ENCODE data around the gene NPM3. TPM values are rescaled to one million over a fixed set of nuclear protein-coding genes. Genes with fewer than 3 reads are reported as not detected.

NPM3 gene
- total RNA-seq, 2 donors from 2014 or later = 94.5 to 113 TPM

GRCh38 chr10:101776161-101776817 is 7.0 kb downstream of the NPM3 start:
- H3K4me1 Mint-ChIP-seq (ENCODE audit: low read depth) = peaks cover 40% of the 10 kb centered on the region
- peaks cover 65% of the 10 kb centered on the region for H3K27me3 Mint-ChIP-seq (ENCODE audit: low read depth)
- DNase-seq = no peak
- peaks cover 4 to 6% of the 10 kb centered on the region in 2 donors for H3K36me3 Mint-ChIP-seq (ENCODE audit: insufficient read depth in 2 of 2)
- H3K4me3 Mint-ChIP-seq = peak overlapping the region in 1 of 2 donors; percentile 72
- ATAC-seq (replicated peaks in 1 of 2) = no peak
- no peak overlapping the region for H3K27ac Mint-ChIP-seq
- no peaks in the 10 kb centered on the region for H3K9me3 Mint-ChIP-seq

GRCh38 chr10:101775273-101776160 is 7.7 kb downstream of the NPM3 start, which contains the start of gene FGF8:
FGF8 (minus strand) TSS chr10:101776114; CDS start chr10:101775900, 214 bp downstream.
- Mint-ChIP-seq H3K27me3 (ENCODE audit: low read depth) (peaks cover 68% of the 10 kb centered on the region), H3K27ac (no peak within 1 kb of the TSS), H3K9me3 (no peaks in the 10 kb centered on the region), H3K4me1 (ENCODE audit: low read depth) (peaks cover 33% of the 10 kb centered on the region), H3K4me3 (peak within 1 kb of the TSS; percentile 72 to 79), H3K36me3 (ENCODE audit: insufficient read depth in 2 of 2) (peaks cover 4 to 6% of the 10 kb centered on the region in 2 donors)
- DNase-seq (no peak), ATAC-seq (replicated peaks in 1 of 2) (no peak)

GRCh38 chr10:101774589-101775272 is 8.5 kb downstream of the NPM3 start:
- Mint-ChIP-seq H3K27ac (no peak overlapping the region), H3K27me3 (ENCODE audit: low read depth) (peaks cover 68% of the 10 kb centered on the region), H3K36me3 (ENCODE audit: insufficient read depth in 2 of 2) (peaks cover 4 to 6% of the 10 kb centered on the region in 2 donors), H3K4me3 (peak overlapping the region; percentile 58 to 62), H3K4me1 (ENCODE audit: low read depth) (peaks cover 25% of the 10 kb centered on the region), H3K9me3 (no peaks in the 10 kb centered on the region)
- ATAC-seq (replicated peaks in 1 of 2) (peak in 1 of 2 donors; percentile 14), DNase-seq (no peak)

DNA sequence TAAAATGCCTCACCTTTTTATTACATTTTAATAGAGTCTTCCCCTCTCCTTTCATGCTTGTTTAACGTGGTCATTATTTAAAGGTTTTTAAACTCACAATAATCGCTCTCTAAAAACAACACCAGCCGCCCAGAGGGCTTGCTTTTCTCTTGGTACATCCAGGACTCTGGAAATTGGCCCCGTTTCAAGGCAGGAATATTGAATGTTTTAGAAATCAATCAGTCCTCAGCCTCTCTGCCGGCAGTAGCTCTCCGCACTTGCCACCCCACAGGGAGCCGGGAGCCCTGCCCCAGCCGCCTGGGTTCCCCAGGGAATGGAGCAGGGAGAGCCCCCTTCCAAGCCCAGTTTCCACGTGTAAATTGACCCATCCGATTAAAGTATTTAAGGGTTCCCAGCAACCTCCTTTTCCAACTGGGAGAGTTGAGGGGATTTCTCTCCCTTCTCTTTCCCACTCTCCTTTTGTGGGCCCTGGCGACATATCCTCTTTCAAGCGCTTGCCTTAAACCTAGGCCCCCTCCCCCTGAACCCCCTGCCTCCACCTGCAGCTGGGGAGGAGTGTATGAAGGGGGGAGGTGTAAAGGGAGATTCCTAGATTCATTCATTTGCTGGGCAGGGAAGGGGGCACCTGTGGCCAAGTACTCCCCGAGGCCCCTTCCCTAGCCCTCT is 9.2 kb downstream of the NPM3 start:
- peaks cover 70% of the 10 kb centered on the region for H3K27me3 Mint-ChIP-seq (ENCODE audit: low read depth)
- peak overlapping the region; percentile 41 to 62 for H3K4me3 Mint-ChIP-seq
- H3K4me1 Mint-ChIP-seq (ENCODE audit: low read depth) = peaks cover 21% of the 10 kb centered on the region
- peak overlapping the region; percentile 80 for H3K27ac Mint-ChIP-seq
- H3K9me3 Mint-ChIP-seq = no peaks in the 10 kb centered on the region
- DNase-seq (no peak), ATAC-seq (replicated peaks in 1 of 2) (no peak)
- peaks cover 4 to 5% of the 10 kb centered on the region in 2 donors for H3K36me3 Mint-ChIP-seq (ENCODE audit: insufficient read depth in 2 of 2)

GRCh38 chr10:101772895-101773761 is 10.1 kb downstream of the NPM3 start:
- Mint-ChIP-seq H3K27ac (no peak overlapping the region), H3K9me3 (no peaks in the 10 kb centered on the region), H3K4me1 (ENCODE audit: low read depth) (peaks cover 16% of the 10 kb centered on the region), H3K36me3 (ENCODE audit: insufficient read depth in 2 of 2) (peaks cover 1 to 4% of the 10 kb centered on the region in 2 donors), H3K4me3 (no peak overlapping the region), H3K27me3 (ENCODE audit: low read depth) (peaks cover 65% of the 10 kb centered on the region)
- ATAC-seq (replicated peaks in 1 of 2) (no peak), DNase-seq (no peak)

DNA sequence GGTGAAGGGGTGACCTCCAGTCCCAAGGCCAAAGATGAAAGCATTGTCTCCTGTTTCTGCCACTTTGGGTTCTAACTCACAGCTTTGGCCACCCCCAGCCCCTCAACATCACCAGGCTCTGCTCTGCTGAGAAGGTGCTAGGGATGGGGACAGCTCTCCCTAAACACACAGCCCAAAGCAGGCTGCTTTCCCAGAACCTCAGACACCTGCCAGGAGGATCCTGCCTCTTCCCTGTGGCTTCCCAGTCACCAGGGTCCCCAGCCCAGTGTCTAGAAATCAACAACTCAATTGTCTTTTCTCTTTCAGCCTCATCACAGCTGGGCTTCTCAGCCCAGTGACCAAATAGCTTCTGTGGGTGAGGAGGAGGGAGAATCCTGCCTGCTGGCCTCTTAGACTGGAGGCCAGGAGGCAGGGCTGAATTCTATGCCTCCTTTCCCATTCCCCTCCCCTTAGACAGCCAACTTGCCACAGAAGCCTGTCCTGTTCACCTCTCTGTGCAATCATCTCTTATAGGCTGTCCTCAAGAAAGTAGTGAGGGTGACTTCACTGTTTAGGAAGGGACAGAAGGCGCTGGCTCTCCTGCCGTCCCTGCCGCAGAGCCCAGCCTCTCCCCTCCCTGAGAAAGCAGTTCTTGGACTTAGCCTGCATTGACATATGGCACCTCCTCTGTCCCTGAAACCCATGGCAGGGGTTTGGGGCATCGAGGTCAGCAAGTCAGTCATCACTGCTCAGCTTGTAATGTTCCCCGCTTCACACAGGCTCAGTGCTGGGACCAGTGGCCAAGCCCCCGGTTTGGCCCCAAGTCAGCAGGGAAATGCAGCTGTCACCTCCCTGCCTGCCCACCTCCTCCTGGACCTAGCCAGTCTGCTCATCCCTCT is 11.0 kb downstream of the NPM3 start:
- Mint-ChIP-seq H3K27ac (no peak overlapping the region), H3K4me1 (ENCODE audit: low read depth) (peaks cover 16% of the 10 kb centered on the region), H3K36me3 (ENCODE audit: insufficient read depth in 2 of 2) (no peaks in the 10 kb centered on the region), H3K9me3 (no peaks in the 10 kb centered on the region), H3K27me3 (ENCODE audit: low read depth) (peaks cover 56% of the 10 kb centered on the region), H3K4me3 (no peak overlapping the region)
- no peak for DNase-seq
- ATAC-seq (replicated peaks in 1 of 2) = no peak

DNA sequence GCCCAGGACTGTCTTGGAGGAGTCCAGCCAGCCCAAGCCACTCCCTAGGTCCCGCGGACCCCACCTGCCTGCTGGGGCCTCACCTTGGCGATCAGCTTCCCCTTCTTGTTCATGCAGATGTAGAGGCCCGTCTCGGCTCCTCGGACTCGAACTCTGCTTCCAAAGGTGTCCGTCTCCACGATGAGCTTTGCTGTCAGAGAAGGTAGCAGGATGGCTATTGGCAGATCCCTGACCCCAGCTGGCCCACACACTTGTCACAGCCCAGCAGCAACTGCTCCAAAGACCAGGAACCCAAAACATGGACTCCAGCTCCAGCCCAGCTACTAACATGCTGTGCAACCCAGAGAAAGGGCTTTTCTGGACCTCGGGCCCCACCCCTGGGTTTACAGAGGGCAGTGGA is 11.9 kb downstream of the NPM3 start:
- Mint-ChIP-seq H3K27ac (no peak overlapping the region), H3K36me3 (ENCODE audit: insufficient read depth in 2 of 2) (no peaks in the 10 kb centered on the region), H3K9me3 (no peaks in the 10 kb centered on the region), H3K4me1 (ENCODE audit: low read depth) (peaks cover 16% of the 10 kb centered on the region), H3K4me3 (no peak overlapping the region), H3K27me3 (ENCODE audit: low read depth) (peaks cover 53% of the 10 kb centered on the region)
- no peak for ATAC-seq (replicated peaks in 1 of 2)
- DNase-seq = no peak

GRCh38 chr10:101770331-101771215 is 12.7 kb downstream of the NPM3 start:
- H3K9me3 Mint-ChIP-seq = no peaks in the 10 kb centered on the region
- no peak for DNase-seq
- peaks cover 16% of the 10 kb centered on the region for H3K4me1 Mint-ChIP-seq (ENCODE audit: low read depth)
- no peaks in the 10 kb centered on the region for H3K36me3 Mint-ChIP-seq (ENCODE audit: insufficient read depth in 2 of 2)
- H3K27ac Mint-ChIP-seq = no peak overlapping the region
- H3K4me3 Mint-ChIP-seq = no peak overlapping the region
- no peak for ATAC-seq (replicated peaks in 1 of 2)
- H3K27me3 Mint-ChIP-seq (ENCODE audit: low read depth) = peaks cover 60% of the 10 kb centered on the region

- ATAC-seq (replicated peaks in 1 of 2) (no peak), DNase-seq (no peak)
- Mint-ChIP-seq H3K4me1 (ENCODE audit: low read depth) (peaks cover 14% of the 10 kb centered on the region), H3K9me3 (no peaks in the 10 kb centered on the region), H3K36me3 (ENCODE audit: insufficient read depth in 2 of 2) (no peaks in the 10 kb centered on the region), H3K27ac (no peak overlapping the region), H3K27me3 (ENCODE audit: low read depth) (peaks cover 66% of the 10 kb centered on the region), H3K4me3 (no peak overlapping the region)
These were observed 13.6 kb downstream of the NPM3 start for GRCh38 chr10:101769541-101770180.

DNA sequence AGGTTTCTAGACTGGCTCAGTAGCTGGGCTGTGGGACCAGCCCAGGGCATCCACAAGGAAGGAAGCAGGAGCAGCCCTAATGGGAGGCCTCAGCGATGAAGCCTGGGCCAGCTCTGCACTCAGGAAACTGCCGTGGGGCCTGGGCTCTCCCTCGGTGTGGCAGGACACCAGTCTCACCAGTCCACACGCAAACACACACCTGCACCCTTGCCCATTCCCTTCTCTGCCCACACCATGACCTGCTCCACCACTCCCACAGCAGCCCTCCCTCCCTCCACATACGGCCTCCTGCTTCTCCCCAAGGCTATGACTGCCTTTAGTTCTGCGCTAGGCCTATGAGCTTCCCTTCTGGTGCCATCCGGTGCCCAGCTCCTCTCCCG is 14.5 kb downstream of the NPM3 start:
- no peak for ATAC-seq (replicated peaks in 1 of 2)
- Mint-ChIP-seq H3K27ac (no peak overlapping the region), H3K4me3 (no peak overlapping the region), H3K9me3 (no peaks in the 10 kb centered on the region), H3K36me3 (ENCODE audit: insufficient read depth in 2 of 2) (no peaks in the 10 kb centered on the region), H3K4me1 (ENCODE audit: low read depth) (peaks cover 5% of the 10 kb centered on the region), H3K27me3 (ENCODE audit: low read depth) (peaks cover 59% of the 10 kb centered on the region)
- no peak for DNase-seq
